Measurements from ENCODE around the gene ELK4.

- TF ChIP-seq NFIC (IDR thresholded peaks at IDR 0.05), result no peak
- no peak for TF ChIP-seq TEAD4 (IDR thresholded peaks at IDR 0.05)
- no peak for TF ChIP-seq REST (IDR thresholded peaks at IDR 0.05; ENCODE audit: low read depth)
- TF ChIP-seq RAD21 (IDR thresholded peaks at IDR 0.05; ENCODE audit: low read depth), result no peak
- no peak for TF ChIP-seq CEBPB (IDR thresholded peaks at IDR 0.05)
- no peak for TF ChIP-seq TAF1 (IDR thresholded peaks at IDR 0.05; ENCODE audit: low read depth)
- TF ChIP-seq EP300 (IDR thresholded peaks at IDR 0.05; ENCODE audit: borderline replicate concordance), result no peak
- TF ChIP-seq FOXM1 (IDR thresholded peaks at IDR 0.05; ENCODE audit: borderline replicate concordance, low read depth), result no peak
Measured at GRCh38 chr1:205599669-205600042, 32.2 kb downstream of the ELK4 start.

All from Ishikawa (cell line).